ENCODE results near the gene NR2F1. TPM values are rescaled to one million over a fixed set of nuclear protein-coding genes. Genes with fewer than 3 reads are reported as not detected.

The NR2F1 gene
- total and polyA plus RNA-seq, 7 donors, result 0.39 to 1.4 (median 1.2) TPM

- no peak for TF ChIP-seq CTCF (IDR thresholded peaks at IDR 0.05)
- 60 to 70% (median 64%) methylated on average over 3 of the region's 3 CpGs for WGBS, 3 donors
- H3K36me3 ChIP-seq (ENCODE audit: insufficient read depth in 1 of 2, low read depth in 1 of 2), result no peaks in the 10 kb centered on the region
- ATAC-seq (no peak), DNase-seq (no peak)
- H3K4me3 ChIP-seq, result no peak overlapping the region
- H3K9me3 ChIP-seq, result no peaks in the 10 kb centered on the region
- H3K27ac ChIP-seq, result no peak overlapping the region
- no peaks in the 10 kb centered on the region for H3K4me1 ChIP-seq
- H3K27me3 ChIP-seq (ENCODE audit: insufficient read depth in 3 of 3, low read length in 2 of 3), result peaks cover 3 to 98% (median 20%) of the 10 kb centered on the region in 3 donors
- intact Hi-C loops (cut with DNase I), result no loop called here
Measured at GRCh38 chr5:93601071-93601801, 18.2 kb downstream of the NR2F1 start.

- ATAC-seq, result no peak
- TF ChIP-seq CTCF (IDR thresholded peaks at IDR 0.05), result no peak
Measured at GRCh38 chr5:93601802-93602155, 18.8 kb downstream of the NR2F1 start.

GRCh38 chr5:93602241-93603077, 19.4 kb downstream of the NR2F1 start:
- no peak overlapping the region for H3K27ac ChIP-seq
- intact Hi-C loops (cut with DNase I), result no loop called here
- WGBS, 3 donors, result 43 to 57% (median 53%) methylated on average over 39 of the region's 39 CpGs

More at GRCh38 chr5:93601802-93602155, 18.8 kb downstream of the NR2F1 start:
- no peak for DNase-seq
- intact Hi-C loops (cut with DNase I), result no loop called here
- peaks cover 3 to 98% (median 17%) of the 10 kb centered on the region in 3 donors for H3K27me3 ChIP-seq (ENCODE audit: insufficient read depth in 3 of 3, low read length in 2 of 3)
- 45 to 53% (median 45%) methylated on average over 9 of the region's 9 CpGs for WGBS, 3 donors
- H3K27ac ChIP-seq, result no peak overlapping the region
- no peaks in the 10 kb centered on the region for H3K9me3 ChIP-seq
- H3K4me1 ChIP-seq, result no peaks in the 10 kb centered on the region
- H3K4me3 ChIP-seq, result no peak overlapping the region
- H3K36me3 ChIP-seq (ENCODE audit: insufficient read depth in 1 of 2, low read depth in 1 of 2), result no peaks in the 10 kb centered on the region

GRCh38 chr5:93603078-93603792, 20.2 kb downstream of the NR2F1 start:
- intact Hi-C loops (cut with DNase I), result no loop called here

More at GRCh38 chr5:93602241-93603077, 19.4 kb downstream of the NR2F1 start:
- no peaks in the 10 kb centered on the region for H3K9me3 ChIP-seq
- H3K4me1 ChIP-seq, result peaks cover 5% of the 10 kb centered on the region
- DNase-seq (no peak), ATAC-seq (no peak)
- peaks cover 3 to 99% (median 14%) of the 10 kb centered on the region in 3 donors for H3K27me3 ChIP-seq (ENCODE audit: insufficient read depth in 3 of 3, low read length in 2 of 3)
- no peak for TF ChIP-seq CTCF (IDR thresholded peaks at IDR 0.05)
- no peaks in the 10 kb centered on the region for H3K36me3 ChIP-seq (ENCODE audit: insufficient read depth in 1 of 2, low read depth in 1 of 2)
- no peak overlapping the region for H3K4me3 ChIP-seq

More at GRCh38 chr5:93603078-93603792, 20.2 kb downstream of the NR2F1 start:
- Histone ChIP-seq H3K9me3 (no peaks in the 10 kb centered on the region), H3K27ac (no peak overlapping the region), H3K36me3 (ENCODE audit: insufficient read depth in 1 of 2, low read depth in 1 of 2) (no peaks in the 10 kb centered on the region), H3K4me1 (peaks cover 8% of the 10 kb centered on the region), H3K27me3 (ENCODE audit: insufficient read depth in 3 of 3, low read length in 2 of 3) (peaks cover 3 to 98% (median 16%) of the 10 kb centered on the region in 3 donors), H3K4me3 (no peak overlapping the region)
- TF ChIP-seq CTCF (IDR thresholded peaks at IDR 0.05), result no peak
- DNase-seq (no peak), ATAC-seq (no peak)
- 89 to 94% (median 92%) methylated on average over 8 of the region's 8 CpGs for WGBS, 3 donors

Measured in psoas muscle (tissue), 8 donors.